ENCODE data around the gene FALEC.

Gene FALEC

DNA sequence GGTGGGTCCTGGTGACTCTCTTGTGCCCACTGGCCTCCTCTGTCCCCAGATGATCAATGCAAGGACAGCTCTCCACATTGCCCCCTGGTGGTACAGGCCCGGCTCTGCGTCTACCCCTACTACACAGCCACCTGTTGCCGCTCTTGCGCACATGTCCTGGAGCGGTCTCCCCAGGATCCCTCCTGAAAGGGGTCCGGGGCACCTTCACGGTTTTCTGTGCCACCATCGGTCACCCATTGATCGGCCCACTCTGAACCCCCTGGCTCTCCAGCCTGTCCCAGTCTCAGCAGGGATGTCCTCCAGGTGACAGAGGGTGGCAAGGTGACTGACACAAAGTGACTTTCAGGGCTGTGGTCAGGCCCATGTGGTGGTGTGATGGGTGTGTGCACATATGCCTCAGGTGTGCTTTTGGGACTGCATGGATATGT is 44.5 kb downstream of the FALEC start:
- DNase-seq (ENCODE audit: low read depth) = no peak
- no peak overlapping the region for H3K4me3 ChIP-seq (ENCODE audit: low read depth, low read length)
- in situ Hi-C loops (cut with HindIII; ENCODE audit: low sequenced_read_pairs) = no loop called here
- TF ChIP-seq, protein P1, sequence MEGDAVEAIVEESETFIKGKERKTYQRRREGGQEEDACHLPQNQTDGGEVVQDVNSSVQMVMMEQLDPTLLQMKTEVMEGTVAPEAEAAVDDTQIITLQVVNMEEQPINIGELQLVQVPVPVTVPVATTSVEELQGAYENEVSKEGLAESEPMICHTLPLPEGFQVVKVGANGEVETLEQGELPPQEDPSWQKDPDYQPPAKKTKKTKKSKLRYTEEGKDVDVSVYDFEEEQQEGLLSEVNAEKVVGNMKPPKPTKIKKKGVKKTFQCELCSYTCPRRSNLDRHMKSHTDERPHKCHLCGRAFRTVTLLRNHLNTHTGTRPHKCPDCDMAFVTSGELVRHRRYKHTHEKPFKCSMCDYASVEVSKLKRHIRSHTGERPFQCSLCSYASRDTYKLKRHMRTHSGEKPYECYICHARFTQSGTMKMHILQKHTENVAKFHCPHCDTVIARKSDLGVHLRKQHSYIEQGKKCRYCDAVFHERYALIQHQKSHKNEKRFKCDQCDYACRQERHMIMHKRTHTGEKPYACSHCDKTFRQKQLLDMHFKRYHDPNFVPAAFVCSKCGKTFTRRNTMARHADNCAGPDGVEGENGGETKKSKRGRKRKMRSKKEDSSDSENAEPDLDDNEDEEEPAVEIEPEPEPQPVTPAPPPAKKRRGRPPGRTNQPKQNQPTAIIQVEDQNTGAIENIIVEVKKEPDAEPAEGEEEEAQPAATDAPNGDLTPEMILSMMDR (IDR thresholded peaks at IDR 0.05; ENCODE audit: low read depth, low read length, missing control alignments) = peak; percentile 93

DNA sequence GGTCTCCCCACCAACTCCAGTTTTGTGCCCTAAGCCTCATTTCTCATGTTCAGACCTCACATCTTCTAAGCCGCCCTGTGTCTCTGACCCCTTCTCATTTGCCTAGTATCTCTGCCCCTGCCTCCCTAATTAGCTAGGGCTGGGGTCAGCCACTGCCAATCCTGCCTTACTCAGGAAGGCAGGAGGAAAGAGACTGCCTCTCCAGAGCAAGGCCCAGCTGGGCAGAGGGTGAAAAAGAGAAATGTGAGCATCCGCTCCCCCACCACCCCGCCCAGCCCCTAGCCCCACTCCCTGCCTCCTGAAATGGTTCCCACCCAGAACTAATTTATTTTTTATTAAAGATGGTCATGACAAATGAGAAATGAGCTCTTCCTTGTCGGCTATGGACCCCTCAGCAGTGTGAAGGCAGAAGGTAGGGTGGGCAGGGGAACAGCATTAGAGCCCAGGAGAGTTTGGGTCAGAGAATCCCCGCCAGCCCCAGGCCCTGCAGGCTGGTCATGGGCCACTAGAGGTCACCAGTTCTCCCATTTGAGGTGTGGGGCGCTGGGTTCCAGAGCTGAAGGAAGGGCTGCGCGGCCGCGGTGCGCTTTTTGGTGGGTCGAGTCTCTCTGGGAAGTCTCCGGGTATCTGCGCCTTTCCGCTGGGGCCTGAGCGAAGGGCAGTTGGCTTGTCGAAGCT is 45.2 kb downstream of the FALEC start:
- in situ Hi-C loops (cut with HindIII; ENCODE audit: low sequenced_read_pairs) = no loop called here
- peak; percentile 72 for DNase-seq (ENCODE audit: low read depth)
- peak overlapping the region; percentile 50 for H3K4me3 ChIP-seq (ENCODE audit: low read depth, low read length)
- TF ChIP-seq, protein P1 (IDR thresholded peaks at IDR 0.05; ENCODE audit: low read depth, low read length, missing control alignments) = peak; percentile 92

DNA sequence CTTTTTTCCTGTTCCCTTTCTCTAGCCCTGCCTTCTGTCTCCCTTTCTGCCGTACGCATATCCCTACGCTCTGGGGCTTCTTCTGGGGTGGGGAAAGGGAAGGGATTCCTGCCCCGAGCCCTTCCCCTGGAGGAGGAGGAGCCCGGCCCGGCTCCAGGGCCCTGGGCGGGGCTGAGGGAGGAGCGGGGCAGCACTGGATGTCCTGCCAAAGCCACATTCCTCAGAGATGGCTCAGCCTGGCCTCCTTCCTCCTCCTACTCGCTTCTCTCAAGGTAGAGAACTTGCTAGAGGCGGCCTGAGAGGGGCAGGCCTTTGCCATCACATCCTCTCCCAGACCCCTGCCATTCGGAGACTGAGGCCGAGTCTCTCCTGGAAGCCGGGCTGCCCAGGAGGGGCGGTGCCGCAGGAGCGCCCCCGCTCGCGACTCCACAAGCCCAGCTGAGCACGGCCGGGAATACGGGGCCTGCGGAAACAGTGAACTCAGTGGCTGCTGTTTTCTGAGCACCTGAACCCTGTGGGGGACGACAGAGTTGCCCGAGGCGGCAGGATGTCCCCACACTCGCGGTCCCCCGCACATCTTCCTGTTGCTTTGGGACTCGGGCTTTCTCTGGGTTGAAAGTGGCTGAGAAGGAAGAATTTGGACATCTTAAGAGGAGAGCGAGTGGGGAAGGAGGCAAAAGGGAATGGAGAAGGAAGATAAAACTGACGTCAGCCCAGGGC is 45.9 kb downstream of the FALEC start:
- H3K4me3 ChIP-seq (ENCODE audit: low read depth, low read length) = peak overlapping the region; percentile 50
- DNase-seq (ENCODE audit: low read depth) = peak; percentile 98
- TF ChIP-seq, protein P1 (IDR thresholded peaks at IDR 0.05; ENCODE audit: low read depth, low read length, missing control alignments) = no peak
- in situ Hi-C loops (cut with HindIII; ENCODE audit: low sequenced_read_pairs) = no loop called here

DNA sequence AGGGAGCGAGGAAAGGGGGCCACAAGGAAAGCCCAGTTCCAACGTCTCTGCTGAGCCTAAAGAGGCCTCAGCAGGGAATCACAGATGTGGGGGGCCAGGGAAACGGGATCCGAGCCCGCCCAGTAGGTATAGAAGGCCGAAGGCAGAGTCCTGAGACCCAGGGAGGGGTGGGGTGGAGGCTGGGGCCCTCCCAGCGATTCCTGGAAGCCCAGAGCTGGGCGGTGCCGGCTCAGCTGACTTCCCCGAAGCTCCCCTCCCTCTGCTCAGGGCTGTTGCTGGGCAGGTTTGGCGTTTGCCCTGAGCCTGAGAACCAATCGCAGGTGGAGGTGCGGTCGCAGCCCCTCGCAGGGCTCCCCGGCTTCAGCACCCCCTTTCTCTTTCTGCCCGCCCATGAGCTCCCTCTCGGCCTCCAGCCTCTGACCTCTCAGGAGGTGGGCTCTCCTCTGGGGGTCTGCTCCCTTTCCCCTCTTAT is 46.5 kb downstream of the FALEC start:
- H3K4me3 ChIP-seq (ENCODE audit: low read depth, low read length) = peak overlapping the region; percentile 50
- in situ Hi-C loops (cut with HindIII; ENCODE audit: low sequenced_read_pairs) = no loop called here
- peak; percentile 91 for DNase-seq (ENCODE audit: low read depth)
- TF ChIP-seq, protein P1 (IDR thresholded peaks at IDR 0.05; ENCODE audit: low read depth, low read length, missing control alignments) = no peak

DNA sequence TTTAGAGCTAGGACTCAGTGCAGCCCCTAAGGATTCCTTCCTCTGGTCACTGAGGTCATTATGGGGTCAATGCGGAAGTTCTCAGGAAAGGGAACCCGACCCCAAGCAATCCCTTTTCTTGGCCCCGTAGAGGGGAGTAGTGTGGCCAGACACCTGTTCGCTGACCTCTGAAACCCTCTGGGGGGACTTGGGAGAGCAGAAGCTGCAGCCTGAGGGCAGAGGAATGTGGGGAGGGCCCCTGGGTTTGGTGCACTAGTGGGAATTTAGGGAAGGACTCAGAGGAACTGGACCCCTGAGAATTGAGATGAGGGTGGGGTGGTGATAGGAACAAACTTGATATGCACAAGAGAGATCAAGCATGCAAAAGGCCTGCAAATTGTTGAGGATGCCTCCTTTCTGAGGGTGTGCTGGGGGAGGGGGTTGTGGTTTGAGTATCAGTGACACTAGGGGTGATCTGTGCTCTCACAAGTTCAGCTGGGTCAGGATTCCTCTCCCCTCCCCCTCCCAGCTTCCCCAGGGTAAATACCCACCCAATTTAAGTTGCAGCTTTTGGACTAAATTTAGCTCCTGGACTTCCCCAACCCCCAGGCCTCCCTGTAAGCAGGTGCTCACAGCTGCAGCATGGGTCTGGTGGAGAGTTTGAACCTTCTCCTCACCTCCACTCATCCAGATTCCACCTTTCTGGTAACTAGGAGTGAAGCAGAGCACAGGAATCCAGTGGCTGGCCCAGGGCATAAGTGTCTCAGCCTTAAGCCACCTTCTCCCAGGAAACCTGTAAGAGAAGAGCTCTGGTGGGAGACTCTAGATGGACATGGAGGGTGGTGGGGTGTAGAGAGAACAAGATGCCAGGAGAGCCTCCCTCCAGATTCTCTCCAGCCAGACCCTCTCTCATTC is 47.1 kb downstream of the FALEC start:
- H3K4me3 ChIP-seq (ENCODE audit: low read depth, low read length) = no peak overlapping the region
- in situ Hi-C loops (cut with HindIII; ENCODE audit: low sequenced_read_pairs) = no loop called here
- DNase-seq (ENCODE audit: low read depth) = no peak
- TF ChIP-seq, protein P1 (IDR thresholded peaks at IDR 0.05; ENCODE audit: low read depth, low read length, missing control alignments) = no peak
